Hematopoietic multipotent progenitor cell (in vitro differentiated cells): ENCODE data around the gene BCAS1. TPM values are rescaled to one million over a fixed set of nuclear protein-coding genes. Genes with fewer than 3 reads are reported as not detected.

Experiments
- DNase-seq, 3 donors: peaks; one replicate each; pipeline ENCODE4 v3.0.0-alpha.2; 2011 to 2015; ENCODE audit warnings: low read depth in 2 of 3, low spot score in 2 of 3
- total RNA-seq: library from RNA; depleted of rRNA; stranded (reverse); fragments of >200 nt; gene quantifications from one replicate; pipeline ENCODE4 v1.2.3, GENCODE V29; 2012

BCAS1 gene
- total RNA-seq, 1 donor: not detected

DNA sequence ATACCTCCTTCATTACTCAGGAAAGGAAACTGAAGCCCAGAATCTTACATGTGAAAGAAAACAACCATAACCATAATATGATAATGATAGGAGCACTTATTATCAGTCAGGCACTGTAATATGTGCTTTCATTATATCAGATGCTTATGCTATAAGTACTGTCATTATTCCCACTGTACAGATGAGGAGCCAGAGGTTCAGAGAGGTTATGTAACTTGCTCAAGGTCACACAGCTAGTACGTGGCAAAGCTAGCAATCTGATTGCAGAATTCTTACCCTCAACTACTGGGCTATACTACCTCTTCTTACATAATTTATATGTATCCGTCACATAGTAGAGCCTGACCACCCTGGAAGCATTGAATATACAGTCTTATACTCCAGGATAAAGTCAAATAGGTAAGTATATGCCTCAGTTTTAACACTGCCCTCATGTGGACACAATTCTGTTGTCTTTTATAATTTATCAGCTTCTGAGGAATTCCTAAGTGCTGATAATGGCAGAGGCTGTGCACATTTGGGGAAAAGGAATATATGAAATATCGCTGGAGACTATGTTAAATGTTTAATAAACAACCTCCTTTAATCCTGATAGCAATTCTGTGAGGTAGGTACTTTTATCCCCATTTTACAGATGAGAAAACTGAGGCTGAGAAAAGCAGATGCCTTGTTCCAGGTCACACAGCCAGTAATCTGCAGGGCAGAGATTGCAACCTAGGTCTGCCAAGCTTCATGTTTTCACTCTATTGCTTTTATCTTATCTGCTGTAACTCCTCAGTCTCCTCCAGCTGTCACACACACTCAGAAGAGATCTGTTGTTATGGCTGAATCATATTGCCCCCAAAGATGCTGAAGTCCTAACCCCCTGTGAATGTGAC is 13.4 kb downstream of the BCAS1 start:
- no peak for DNase-seq

DNA sequence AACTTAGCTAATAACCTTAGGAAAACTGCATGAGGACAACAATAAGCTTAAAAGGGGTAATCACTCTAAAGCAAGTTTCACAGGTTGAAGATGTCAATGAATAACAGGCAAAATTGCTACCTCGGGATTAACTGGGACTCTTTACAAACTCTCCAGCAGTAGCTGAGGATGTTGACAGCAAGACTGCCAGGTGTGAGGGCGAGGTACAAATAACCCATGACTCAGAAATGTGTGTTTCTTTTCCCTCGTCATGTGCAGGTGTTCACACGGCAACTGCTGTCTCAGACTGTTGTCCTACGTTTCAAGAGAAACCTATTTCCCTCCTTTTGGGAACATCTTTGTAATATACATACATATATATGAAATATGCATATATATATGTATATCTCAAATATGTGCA is 15.9 kb downstream of the BCAS1 start:
- DNase-seq: no peak

DNA sequence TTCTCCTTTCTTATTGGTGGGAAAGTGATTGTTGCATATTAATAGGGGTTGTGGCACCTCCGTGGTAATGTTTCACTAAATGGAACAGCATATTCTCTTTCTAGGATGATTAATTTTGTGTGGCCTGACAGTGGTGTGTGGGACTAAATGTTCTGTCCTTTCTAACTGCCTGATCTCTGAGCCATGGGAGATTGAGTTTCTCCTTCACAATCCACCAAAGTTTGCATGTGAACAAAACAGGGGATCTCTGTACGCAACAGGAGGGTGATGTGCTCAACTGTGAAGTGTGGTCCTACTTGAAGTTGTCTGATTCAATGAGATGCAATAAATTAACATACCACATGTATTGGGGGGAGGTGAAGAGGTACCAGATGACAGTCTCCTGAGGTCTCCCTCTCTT is 19.3 kb downstream of the BCAS1 start:
- no peak for DNase-seq

DNA sequence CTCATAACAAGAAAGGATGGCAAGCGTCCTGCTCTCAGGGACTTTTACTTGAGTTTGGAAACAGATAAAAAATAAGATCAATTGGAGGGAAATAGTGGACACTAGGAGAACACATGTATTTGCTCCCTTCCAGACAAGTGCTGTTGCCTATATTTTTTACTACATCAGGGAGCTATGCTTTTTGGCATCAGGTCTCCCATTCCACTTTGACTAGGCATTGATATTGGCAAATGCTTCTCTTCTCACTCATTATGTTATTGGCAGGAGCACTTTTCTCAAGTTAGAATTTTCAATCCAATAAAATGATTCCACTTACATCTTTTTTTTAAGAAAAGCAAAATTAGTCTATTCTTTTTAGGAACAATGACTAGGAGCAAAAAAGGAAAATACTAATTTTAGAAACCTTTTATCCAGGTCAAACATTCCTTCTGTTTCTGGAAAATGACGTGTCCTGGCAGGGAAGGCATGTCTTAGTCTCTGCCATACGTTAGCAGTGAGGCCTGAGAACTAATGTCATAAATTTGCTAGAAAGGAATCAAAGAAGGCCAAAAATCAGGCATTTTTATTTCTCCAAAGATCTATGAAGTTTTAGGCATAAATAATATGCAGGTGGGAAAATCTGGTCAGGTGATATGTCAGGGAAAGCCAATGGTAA is 21.4 kb downstream of the BCAS1 start:
- no peak for DNase-seq

DNA sequence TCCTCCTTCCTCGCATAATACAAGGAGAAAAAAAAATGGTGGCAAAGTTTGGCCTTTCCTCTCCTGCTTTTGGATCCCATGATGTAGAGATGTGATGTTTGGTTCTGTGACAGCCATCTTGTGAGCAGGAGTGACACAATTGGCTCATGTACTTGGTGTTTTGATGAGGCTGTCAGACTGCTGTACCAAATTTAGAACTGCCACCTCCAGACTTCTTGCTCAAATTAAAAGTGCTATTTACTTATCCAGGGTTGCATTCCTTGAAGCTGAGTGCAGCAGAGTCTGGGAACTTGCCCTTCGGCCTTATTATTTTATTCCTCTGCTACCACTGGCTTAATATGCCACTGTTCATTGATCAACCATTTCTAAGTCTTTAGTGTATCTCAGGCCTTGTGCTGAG is 21.9 kb downstream of the BCAS1 start:
- DNase-seq: no peak

GRCh38 chr20:54047720-54048119 is 22.7 kb downstream of the BCAS1 start:
- no peak for DNase-seq

- DNase-seq: no peak
These were observed 23.3 kb downstream of the BCAS1 start for GRCh38 chr20:54047048-54047447.

GRCh38 chr20:54044156-54044555 is 26.2 kb downstream of the BCAS1 start:
- DNase-seq: peak in 1 of 3 donors; percentile 6

- no peak for DNase-seq
These were observed 27.1 kb downstream of the BCAS1 start for GRCh38 chr20:54043076-54043967.

DNA sequence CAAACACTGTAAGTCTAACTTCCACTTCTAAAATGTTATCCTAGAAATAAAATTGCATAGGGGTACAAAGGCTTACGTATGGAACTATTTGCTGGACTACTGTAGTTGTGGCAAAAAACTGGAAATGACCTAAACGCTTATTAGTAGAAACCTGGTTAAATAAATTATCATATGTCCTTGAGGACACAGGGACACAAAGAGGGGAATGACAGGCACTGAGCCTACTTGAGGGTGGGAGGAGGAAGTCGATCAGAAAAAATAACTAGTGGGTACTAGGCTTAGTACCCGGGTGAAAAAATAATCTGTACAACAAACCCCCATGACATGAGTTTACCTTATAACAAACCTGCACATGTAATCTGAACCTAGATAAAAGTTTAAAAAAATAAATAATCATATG is 28.4 kb downstream of the BCAS1 start:
- DNase-seq: no peak

DNA sequence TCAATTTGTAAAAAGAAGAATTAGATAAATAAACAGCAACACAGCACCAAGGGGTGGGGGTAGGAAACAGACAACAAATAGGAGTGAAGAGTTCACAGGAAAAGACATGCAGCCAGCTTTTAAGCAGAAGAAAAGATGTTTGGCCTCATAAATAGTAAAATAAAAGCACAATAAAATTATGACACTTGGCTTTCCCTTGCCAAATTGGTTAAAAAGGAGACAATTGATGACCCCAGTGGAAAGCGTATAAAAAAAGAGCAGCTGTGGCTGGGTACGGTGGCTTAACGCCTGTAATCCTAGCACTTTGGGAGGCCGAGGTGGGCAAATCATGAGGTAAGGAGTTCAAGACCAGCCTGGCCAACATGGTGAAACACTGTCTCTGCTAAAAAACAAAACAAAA is 29.1 kb downstream of the BCAS1 start:
- DNase-seq: no peak

DNA sequence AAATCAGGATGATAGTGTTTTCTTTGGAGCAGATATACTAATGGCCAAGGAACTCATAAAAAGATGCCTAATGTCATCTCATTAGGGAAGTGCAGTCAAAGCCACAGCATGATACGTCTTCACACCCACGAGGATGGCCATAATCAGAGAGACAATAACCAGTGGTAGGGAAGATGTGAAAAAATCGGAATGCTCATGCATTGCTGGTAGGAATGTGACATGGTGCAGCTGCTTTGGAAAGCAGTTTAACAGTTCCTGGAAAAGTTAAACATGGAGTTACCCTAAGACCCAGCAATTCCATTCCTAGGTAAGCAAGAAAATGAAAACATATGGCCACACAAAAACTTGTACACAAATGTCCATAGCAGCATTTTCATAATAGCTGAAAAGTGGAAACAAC is 29.9 kb downstream of the BCAS1 start:
- no peak for DNase-seq

GRCh38 chr20:54038961-54039360 is 31.4 kb downstream of the BCAS1 start:
- DNase-seq: no peak

- no peak for DNase-seq
These were observed 32.9 kb downstream of the BCAS1 start for GRCh38 chr20:54037525-54037924.

- DNase-seq: no peak
These were observed 40.8 kb downstream of the BCAS1 start for GRCh38 chr20:54029643-54030042.

- DNase-seq: no peak
These were observed 41.2 kb downstream of the BCAS1 start for GRCh38 chr20:54029176-54029575.

DNA sequence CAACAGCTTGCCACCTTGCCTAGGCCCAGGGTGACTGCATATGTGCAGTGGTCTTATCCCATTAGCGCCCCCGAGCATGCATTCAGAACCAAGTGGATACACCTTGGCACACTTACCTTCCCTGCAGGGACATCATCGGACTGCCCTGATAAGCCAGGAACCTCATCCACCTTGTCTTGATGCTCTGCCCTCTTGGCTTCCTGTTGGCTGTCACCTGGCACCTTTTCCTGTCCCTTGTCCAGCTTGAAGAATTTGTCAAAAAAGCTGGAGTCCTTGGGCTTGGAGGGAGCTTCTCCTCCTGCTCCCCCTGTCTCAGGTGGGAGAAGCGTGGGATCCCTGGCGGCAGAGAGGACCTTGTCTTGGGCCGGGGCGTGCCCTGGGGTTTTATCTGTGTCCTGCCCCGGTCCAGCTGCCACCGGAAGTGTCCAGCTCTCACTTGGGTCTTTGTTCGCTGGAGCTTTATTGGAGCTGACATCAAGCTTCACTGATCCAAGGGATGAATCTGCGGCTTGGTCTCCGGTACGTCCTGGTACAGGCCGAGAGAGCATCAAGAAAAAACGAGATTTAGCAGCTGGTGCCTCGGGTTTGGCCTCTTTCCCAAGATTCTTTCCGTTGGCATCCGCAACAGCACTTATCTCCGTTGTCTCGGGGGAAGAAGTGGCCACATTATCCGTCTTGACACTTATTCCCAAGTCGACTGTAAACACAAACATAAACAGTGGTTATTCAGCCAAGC is 42.0 kb downstream of the BCAS1 start:
- DNase-seq: no peak

DNA sequence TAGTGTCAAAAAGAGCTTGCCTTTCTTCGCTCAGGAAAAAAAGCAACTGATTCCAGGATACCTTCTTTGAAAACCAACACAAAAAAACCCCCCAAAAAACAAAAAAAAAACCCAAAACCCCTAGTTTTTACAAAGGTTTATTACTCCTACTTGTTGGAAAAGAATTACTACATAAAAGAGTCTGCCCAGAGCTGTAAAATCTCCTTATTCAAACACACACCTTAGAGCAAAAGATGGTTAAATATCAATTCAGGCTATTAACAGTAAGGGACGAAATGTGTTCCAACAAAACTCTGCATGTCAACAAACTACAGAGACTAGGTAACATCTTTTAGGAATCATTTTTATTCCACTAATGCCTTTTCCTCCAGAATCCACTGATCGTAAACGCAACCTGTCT is 42.7 kb downstream of the BCAS1 start:
- DNase-seq: no peak

DNA sequence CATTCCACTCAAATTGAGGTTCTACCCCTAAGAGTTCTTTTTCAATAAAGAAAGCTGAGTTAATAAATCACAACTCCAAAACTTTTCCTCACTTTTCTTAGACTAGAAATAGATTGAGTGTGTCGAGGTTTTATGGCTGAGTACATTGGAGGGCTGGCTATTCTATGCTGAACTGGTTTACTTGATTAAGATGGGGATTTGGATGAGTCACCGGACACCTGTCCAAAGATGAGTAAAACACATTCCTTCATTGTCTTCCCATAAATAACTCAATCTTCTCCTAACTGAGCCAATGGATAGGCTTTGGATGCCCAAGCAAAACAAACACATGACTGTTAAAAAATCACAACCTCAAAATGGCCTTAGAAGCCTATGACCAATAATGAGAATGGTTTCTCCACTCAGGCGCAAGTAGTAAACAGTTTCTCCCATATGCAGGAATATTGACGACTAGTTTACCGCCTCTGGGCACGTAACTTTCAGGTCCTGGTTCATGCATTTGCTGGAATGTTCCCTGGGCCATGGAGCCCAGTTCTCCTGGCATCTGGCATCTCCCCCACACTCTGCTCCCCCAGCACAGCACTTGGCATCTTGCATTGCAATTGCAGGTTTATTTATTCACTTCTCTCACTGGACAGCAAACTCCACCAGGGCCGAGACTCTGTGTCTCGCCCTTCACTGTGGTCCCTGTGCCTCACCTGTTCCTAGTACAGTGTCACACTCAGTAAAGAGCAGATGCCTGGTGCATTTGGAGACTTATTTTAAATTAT is 43.9 kb downstream of the BCAS1 start:
- no peak for DNase-seq

GRCh38 chr20:54025251-54025771 is 45.1 kb downstream of the BCAS1 start:
- no peak for DNase-seq
